Activated B cell treated with CpG ODN at 0.5 μM for 24 hours (primary cell): ENCODE results near the gene ELAC2. TPM values are rescaled to one million over a fixed set of nuclear protein-coding genes. Genes with fewer than 3 reads are reported as not detected.

Experiments
- ATAC-seq: fragments of 200-7000 bp; cut with Tn5 transposase; one replicate; pipeline ENCODE4 v1.10.0; 2021; ENCODE audit warnings: low read depth, mild to moderate bottlenecking, moderate library complexity
- CTCF ChIA-PET: fragments of 350-600 bp; sonication (Branson Sonifier 250); formaldehyde crosslinking; loops from one replicate; lab custom pipeline; 2021; ENCODE audit warnings: antibody characterized with exemption; lab: Charles Lee
- POLR2A ChIA-PET: fragments of 350-600 bp; sonication (Branson Sonifier 250); formaldehyde crosslinking; loops from one replicate; lab custom pipeline; 2021; ENCODE audit warnings: antibody characterized with exemption; lab: Charles Lee
- DNase-seq: peaks from one replicate; pipeline ENCODE4 v3.0.0; 2022
- H3K27ac Mint-ChIP-seq: one replicate; pipeline ENCODE4 v1.8.0; 2020; ENCODE audit warnings: mixed read lengths
- H3K27me3 Mint-ChIP-seq: one replicate; pipeline ENCODE4 v1.8.0; 2021; ENCODE audit warnings: mixed read lengths
- H3K36me3 Mint-ChIP-seq: one replicate; pipeline ENCODE4 v1.8.0; 2021; ENCODE audit warnings: low read depth, mixed read lengths
- H3K4me1 Mint-ChIP-seq: one replicate; pipeline ENCODE4 v1.8.0; 2021; ENCODE audit warnings: mixed read lengths
- H3K4me3 Mint-ChIP-seq: one replicate; pipeline ENCODE4 v1.8.0; 2020; ENCODE audit warnings: mild to moderate bottlenecking, mixed read lengths
- H3K9me3 Mint-ChIP-seq: one replicate; pipeline ENCODE4 v1.8.0; 2020; ENCODE audit warnings: mixed read lengths
- intact Hi-C: fragments of 100-400 bp; cut with micrococcal nuclease; formaldehyde crosslinking; loops from one replicate; pipeline ENCODE4 v1.15.1; 2024
- total RNA-seq: library from RNA; stranded (reverse); gene quantifications from 2 replicates; pipeline ENCODE4 v1.2.3, GENCODE V29; 2022
- TF ChIP-seq, protein P1 (sequence below): fragments of 200-600 bp; IDR thresholded peaks from one replicate; pipeline ENCODE4 v1.8.0; 2022; ENCODE audit warnings: antibody characterized with exemption, mild to moderate bottlenecking

Gene ELAC2
- total RNA-seq, 1 donor from 2014 or later = 90.6 TPM

DNA sequence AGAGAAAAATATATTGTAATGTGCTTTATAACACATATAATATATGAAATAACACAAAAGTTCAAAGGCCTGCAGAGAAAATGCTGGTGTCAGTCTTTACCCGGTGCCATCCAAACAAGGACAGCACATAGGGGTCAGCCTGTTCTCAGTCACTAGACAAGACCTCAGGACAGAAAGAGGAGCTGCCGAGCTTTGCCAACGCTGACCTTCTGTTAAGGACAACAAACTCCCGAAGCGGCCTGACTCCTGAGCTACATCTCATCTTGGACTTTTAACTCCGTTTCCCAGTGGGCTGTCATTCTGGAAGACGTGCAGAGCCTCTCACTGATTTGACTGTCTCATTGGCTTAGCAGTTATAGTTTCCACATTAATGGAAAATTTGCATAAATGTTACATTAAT, 6.9 kb downstream of the ELAC2 start:
- CTCF ChIA-PET = no interaction called here
- POLR2A ChIA-PET = no interaction called here
- no peak overlapping the region for H3K4me3 Mint-ChIP-seq
- TF ChIP-seq, protein P1, sequence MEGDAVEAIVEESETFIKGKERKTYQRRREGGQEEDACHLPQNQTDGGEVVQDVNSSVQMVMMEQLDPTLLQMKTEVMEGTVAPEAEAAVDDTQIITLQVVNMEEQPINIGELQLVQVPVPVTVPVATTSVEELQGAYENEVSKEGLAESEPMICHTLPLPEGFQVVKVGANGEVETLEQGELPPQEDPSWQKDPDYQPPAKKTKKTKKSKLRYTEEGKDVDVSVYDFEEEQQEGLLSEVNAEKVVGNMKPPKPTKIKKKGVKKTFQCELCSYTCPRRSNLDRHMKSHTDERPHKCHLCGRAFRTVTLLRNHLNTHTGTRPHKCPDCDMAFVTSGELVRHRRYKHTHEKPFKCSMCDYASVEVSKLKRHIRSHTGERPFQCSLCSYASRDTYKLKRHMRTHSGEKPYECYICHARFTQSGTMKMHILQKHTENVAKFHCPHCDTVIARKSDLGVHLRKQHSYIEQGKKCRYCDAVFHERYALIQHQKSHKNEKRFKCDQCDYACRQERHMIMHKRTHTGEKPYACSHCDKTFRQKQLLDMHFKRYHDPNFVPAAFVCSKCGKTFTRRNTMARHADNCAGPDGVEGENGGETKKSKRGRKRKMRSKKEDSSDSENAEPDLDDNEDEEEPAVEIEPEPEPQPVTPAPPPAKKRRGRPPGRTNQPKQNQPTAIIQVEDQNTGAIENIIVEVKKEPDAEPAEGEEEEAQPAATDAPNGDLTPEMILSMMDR = no peak
- no peaks in the 10 kb centered on the region for H3K27me3 Mint-ChIP-seq
- no peak overlapping the region for H3K27ac Mint-ChIP-seq
- H3K9me3 Mint-ChIP-seq = no peaks in the 10 kb centered on the region
- intact Hi-C loops = loop anchor here (10.0 kb wide), 1 partner anchor 924 kb away; no protein-coding TSS in a partner anchor
- DNase-seq (no peak), ATAC-seq (no peak)
- H3K4me1 Mint-ChIP-seq = peaks cover 5% of the 10 kb centered on the region
- peaks cover 88% of the 10 kb centered on the region for H3K36me3 Mint-ChIP-seq

- Mint-ChIP-seq H3K27me3 (no peaks in the 10 kb centered on the region), H3K36me3 (peaks cover 86% of the 10 kb centered on the region), H3K9me3 (no peaks in the 10 kb centered on the region), H3K4me3 (no peak overlapping the region), H3K27ac (no peak overlapping the region), H3K4me1 (no peaks in the 10 kb centered on the region)
- DNase-seq = no peak
- no peak for ATAC-seq
- TF ChIP-seq, protein P1 = no peak
- ChIA-PET POLR2A (interaction anchor here (2.0 kb wide), 1 partner anchor 10 kb away, joined by 9 read pairs; the partner anchor contains the start of gene ELAC2), CTCF (interaction anchor here (0.8 kb wide), 1 partner anchor 11 kb away, joined by 3 read pairs; no protein-coding TSS in a partner anchor)
- intact Hi-C loops = no loop called here
Observed at GRCh38 chr17:13008461-13008860, 9.4 kb downstream of the ELAC2 start.

GRCh38 chr17:13005530-13005929, 12.3 kb downstream of the ELAC2 start:
- POLR2A ChIA-PET = interaction anchor here (1.3 kb wide), 1 partner anchor 12 kb away, joined by 4 read pairs; the partner anchor contains the start of gene ELAC2
- no peaks in the 10 kb centered on the region for H3K4me1 Mint-ChIP-seq
- no peak overlapping the region for H3K27ac Mint-ChIP-seq
- intact Hi-C loops = no loop called here
- no peak overlapping the region for H3K4me3 Mint-ChIP-seq
- no peaks in the 10 kb centered on the region for H3K27me3 Mint-ChIP-seq
- TF ChIP-seq, protein P1 = no peak
- peaks cover 65% of the 10 kb centered on the region for H3K36me3 Mint-ChIP-seq
- CTCF ChIA-PET = no interaction called here
- ATAC-seq (no peak), DNase-seq (no peak)
- no peaks in the 10 kb centered on the region for H3K9me3 Mint-ChIP-seq

DNA sequence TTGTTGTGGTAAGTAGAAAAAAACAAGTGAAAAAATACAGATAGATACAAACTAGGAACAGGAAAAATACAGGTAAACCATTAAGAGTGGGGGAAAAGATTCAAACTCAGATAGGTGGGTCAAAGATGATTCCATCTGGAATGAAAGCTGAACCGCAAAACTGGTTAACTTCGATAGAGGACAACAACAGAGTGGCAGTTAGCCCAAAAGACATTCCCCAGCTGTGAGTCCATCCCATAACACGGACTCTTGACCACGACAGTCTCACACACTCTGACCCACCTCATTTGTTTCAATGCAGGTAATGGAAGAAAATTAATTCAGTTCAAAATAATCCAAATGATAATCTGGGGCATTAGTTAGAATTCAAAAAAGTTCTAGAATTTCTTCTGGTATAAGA, 13.5 kb downstream of the ELAC2 start:
- Mint-ChIP-seq H3K4me3 (no peak overlapping the region), H3K4me1 (no peaks in the 10 kb centered on the region), H3K27me3 (no peaks in the 10 kb centered on the region), H3K36me3 (peaks cover 63% of the 10 kb centered on the region), H3K9me3 (no peaks in the 10 kb centered on the region), H3K27ac (no peak overlapping the region)
- ATAC-seq (no peak), DNase-seq (no peak)
- ChIA-PET CTCF (interaction anchor here (1.2 to 3.6 kb wide), 6 partner anchors 25 to 823 kb away, joined by 4 to 23 read pairs (median 12); partner anchors contain the start of gene ARHGAP44), POLR2A (interaction anchor here (1.3 kb wide), 1 partner anchor 14 kb away, joined by 4 read pairs; the partner anchor contains the start of gene ELAC2)
- intact Hi-C loops = loop anchor here (5.0 kb wide), 1 partner anchor 337 kb away; the partner anchor contains the start of gene MYOCD
- TF ChIP-seq, protein P1 = no peak

- intact Hi-C loops = loop anchor here (1.0 to 5.0 kb wide), 6 partner anchors 76 to 824 kb away; partner anchors contain the start of gene MYOCD
- H3K36me3 Mint-ChIP-seq = peaks cover 65% of the 10 kb centered on the region
Observed at GRCh38 chr17:13003927-13004326, 13.9 kb downstream of the ELAC2 start.

More at GRCh38 chr17:13003927-13004326, 13.9 kb downstream of the ELAC2 start:
- no peak for ATAC-seq
- no peak for DNase-seq
- H3K9me3 Mint-ChIP-seq = no peaks in the 10 kb centered on the region
- no peak overlapping the region for H3K27ac Mint-ChIP-seq
- TF ChIP-seq, protein P1 = no peak
- no peaks in the 10 kb centered on the region for H3K27me3 Mint-ChIP-seq
- no peaks in the 10 kb centered on the region for H3K4me1 Mint-ChIP-seq
- no peak overlapping the region for H3K4me3 Mint-ChIP-seq
- CTCF ChIA-PET = interaction anchor here (1.2 to 3.6 kb wide), 6 partner anchors 26 to 823 kb away, joined by 4 to 23 read pairs (median 12); partner anchors contain the start of gene ARHGAP44
- POLR2A ChIA-PET = no interaction called here
